GM12878 (cell line): Measurements from ENCODE around the gene NDUFB7. TPM values are rescaled to one million over a fixed set of nuclear protein-coding genes. Genes with fewer than 3 reads are reported as not detected.
A peak's percentile ranks its signal among the peaks of the same experiment; 100 is the strongest.

Experiments used
- ATF3 ChIP-seq: IDR thresholded peaks from 2 replicates; pipeline ENCODE4 v1.6.1; 2011; ENCODE audit warnings: low read depth, mild to moderate bottlenecking, low read length, moderate library complexity, borderline replicate concordance; ENCODE audit errors: extremely low read depth
- BACH1 ChIP-seq: fragments of 450-650 bp; IDR thresholded peaks from 2 replicates; pipeline ENCODE4 v1.6.1; 2017; ENCODE audit warnings: mild to moderate bottlenecking, borderline replicate concordance
- BCL11A ChIP-seq: IDR thresholded peaks from 2 replicates; pipeline ENCODE4 v1.6.1; 2011; ENCODE audit warnings: low read depth, low read length
- CEBPZ ChIP-seq: fragments of 150-350 bp; IDR thresholded peaks from 2 replicates; pipeline ENCODE4 v1.6.1; 2016; ENCODE audit warnings: low read depth, low read length
- HSF1 ChIP-seq: fragments of 150-350 bp; IDR thresholded peaks from 2 replicates; pipeline ENCODE4 v1.6.1; 2014; ENCODE audit warnings: mild to moderate bottlenecking, low read depth, low read length
- MEF2A ChIP-seq: IDR thresholded peaks from 2 replicates; pipeline ENCODE4 v1.6.1; 2011; ENCODE audit warnings: low read depth, mild to moderate bottlenecking, low read length, moderate library complexity; ENCODE audit not compliant: insufficient read depth
- MXI1 ChIP-seq: fragments of 150-350 bp; IDR thresholded peaks from 2 replicates; pipeline ENCODE4 v1.6.1; 2011; ENCODE audit warnings: low read depth, mild to moderate bottlenecking, inconsistent platforms, low read length, improper control_type of control experiment
- NFXL1 ChIP-seq: fragments of 450-650 bp; IDR thresholded peaks from 2 replicates; pipeline ENCODE4 v1.6.1; 2017; ENCODE audit warnings: antibody characterized with exemption, mild to moderate bottlenecking, borderline replicate concordance
- SIN3A ChIP-seq: IDR thresholded peaks from 2 replicates; pipeline ENCODE4 v1.6.1; 2012; ENCODE audit warnings: low read depth, low read length, improper control_type of control experiment
- SIX5 ChIP-seq: IDR thresholded peaks from 2 replicates; pipeline ENCODE4 v1.6.1; 2011; ENCODE audit warnings: mild to moderate bottlenecking, low read depth, low read length, moderate library complexity; ENCODE audit not compliant: severe bottlenecking
- SRF ChIP-seq, 2 experiments: IDR thresholded peaks; 2 replicates each; pipeline ENCODE4 v1.6.1; 2011; ENCODE audit warnings: low read depth in 2 of 2, low read length in 2 of 2, mild to moderate bottlenecking in 1 of 2, moderate library complexity in 1 of 2
- TAF1 ChIP-seq: IDR thresholded peaks from 2 replicates; pipeline ENCODE4 v1.6.1; 2011; ENCODE audit warnings: mild to moderate bottlenecking, low read depth, low read length, borderline replicate concordance
- ZBTB4 ChIP-seq: fragments of 450-650 bp; formaldehyde crosslinking; IDR thresholded peaks from 2 replicates; pipeline ENCODE4 v1.4.0; 2022; ENCODE audit warnings: mild to moderate bottlenecking, moderate library complexity
- ZNF274 ChIP-seq: IDR thresholded peaks from one replicate; pipeline ENCODE4 v1.8.0; 2011; ENCODE audit not compliant: insufficient read length, insufficient read depth
- ZNF592 ChIP-seq: fragments of 450-650 bp; IDR thresholded peaks from 2 replicates; pipeline ENCODE4 v1.6.1; 2017; ENCODE audit warnings: mild to moderate bottlenecking, moderate library complexity
- polyA plus RNA-seq, 11 experiments: library from polyadenylated mRNA; depleted of rRNA in 4 of 11; unstranded in 6 of 11; stranded (reverse) in 5 of 11; fragments of >200 nt; fragmentation: Nextera tagmentation in 4 of 11; fragmentation: Illumina TruSeq in 1 of 11; extraction: Ambion mirVana in 4 of 11; extraction: Trizol in 1 of 11; gene quantifications; 1 replicate in 1 of 11; 2 replicates in 10 of 11; pipeline versions ENCODE4 v1.2.1 to v1.2.3, GENCODE V29; 2011 to 2016; ENCODE audit warnings: inconsistent platforms in 2 of 11, missing spikeins in 2 of 11, low read depth in 1 of 11
- total RNA-seq, 4 experiments: library from RNA; depleted of rRNA in 3 of 4; stranded (reverse); fragments of >200 nt in 3 of 4; fragmentation: Illumina TruSeq in 1 of 4; extraction: Trizol in 1 of 4; gene quantifications; 2 replicates each; pipeline versions ENCODE4 v1.2.1 to v1.2.3, GENCODE V29; 2013 to 2021

Gene NDUFB7
- total and polyA plus RNA-seq, 10 of the 15 experiments (the other 5 are each of a cell fraction or from before 2014, with no cell fraction given) = 14.6 to 480 (median 182) TPM

DNA sequence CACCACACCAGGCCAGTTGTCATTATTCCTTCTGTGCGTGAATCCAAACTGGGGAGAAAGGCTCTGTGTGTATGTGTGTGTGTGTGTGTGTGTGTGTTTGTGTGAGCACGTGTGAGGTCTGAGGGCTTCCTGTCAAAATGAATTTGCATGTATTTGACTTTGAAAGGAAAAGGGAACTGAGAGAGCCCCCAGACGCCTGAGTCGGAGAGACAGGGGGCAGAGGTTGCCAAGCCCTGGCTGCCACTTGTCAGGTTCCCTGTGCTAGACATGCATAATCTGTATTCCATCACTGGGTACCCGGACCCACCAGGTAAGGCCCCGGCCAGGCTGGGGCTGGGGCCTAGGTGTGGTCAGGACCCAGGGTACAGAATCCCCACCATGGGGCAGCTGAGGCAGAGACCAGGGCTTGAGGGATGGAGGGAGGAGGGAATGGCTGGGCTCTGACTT, 11.1 kb upstream of the NDUFB7 start, which contains the start of gene CLEC17A (continued):
- TF ChIP-seq HSF1 = no peak
- TF ChIP-seq MEF2A = no peak
- TF ChIP-seq BCL11A = peak; percentile 50; the same call in 1 of the 2 replicates
- TF ChIP-seq ATF3 = no peak
- TF ChIP-seq ZBTB4 (CRISPR knock-in tag) = no peak
- peak; percentile 92; the same call in 1 of the 2 replicates for TF ChIP-seq BACH1
- TF ChIP-seq SIN3A = peak; percentile 73; the same call in 1 of the 2 replicates
- no peak for TF ChIP-seq ZNF274
- TF ChIP-seq TAF1 = peak; percentile 94
- TF ChIP-seq SRF (IDR thresholded peaks at IDR 0.05; ENCODE audit: low read depth in 2 of 2, low read length in 2 of 2) = no peak
- TF ChIP-seq NFXL1 = no peak
- TF ChIP-seq MXI1 = peak; percentile 90
- TF ChIP-seq SIX5 = no peak
- TF ChIP-seq ZNF592 = no peak
- no peak for TF ChIP-seq CEBPZ
